GM23248 (cell line): ENCODE measurements around the gene ADPRH.

Experiments
- EZH2 ChIP-seq: fragments of 200-600 bp; sonication (generic); IDR thresholded peaks from 2 replicates; pipeline ENCODE4 v1.6.1; 2018; ENCODE audit warnings: antibody characterized with exemption, mild to moderate bottlenecking; ENCODE audit not compliant: insufficient read depth, poor library complexity, severe bottlenecking
- EZH2phosphoT487 ChIP-seq: fragments of 200-600 bp; sonication (generic); IDR thresholded peaks from 2 replicates; pipeline ENCODE4 v1.6.1; 2018; ENCODE audit warnings: antibody characterized with exemption, moderate library complexity, mild to moderate bottlenecking, low read depth; ENCODE audit not compliant: insufficient read depth

DNA sequence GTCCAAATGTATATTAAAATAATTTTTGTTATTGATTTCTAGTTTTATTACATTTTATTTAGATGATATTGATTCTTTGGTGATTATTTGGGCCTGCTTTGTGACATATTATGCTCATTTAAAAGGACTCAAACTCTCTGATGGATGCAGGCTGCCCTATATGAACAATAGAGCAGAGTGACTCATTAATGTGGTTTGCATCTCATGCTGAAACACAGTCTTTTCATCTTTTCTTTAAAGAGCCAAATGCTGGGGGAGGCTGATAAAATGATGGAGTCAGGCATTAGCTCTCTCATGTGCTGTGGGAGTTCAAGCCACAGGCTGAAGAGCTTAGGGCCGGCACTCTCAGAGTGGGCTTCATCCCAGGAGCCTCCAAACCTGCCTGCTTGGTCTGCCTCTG lies 25.6 kb downstream of the ADPRH start:
- no peak for TF ChIP-seq EZH2phosphoT487
- TF ChIP-seq EZH2: no peak
